GM19397 (cell line): Measurements from ENCODE around the gene NAT9.

Source experiments
- ATAC-seq: cut with Tn5 transposase; IDR thresholded peaks from one replicate; pipeline ENCODE4 v1.9.1; 2021; ENCODE audit warnings: mild to moderate bottlenecking, moderate library complexity; ENCODE audit not compliant: unreplicated experiment

Gene NAT9

DNA sequence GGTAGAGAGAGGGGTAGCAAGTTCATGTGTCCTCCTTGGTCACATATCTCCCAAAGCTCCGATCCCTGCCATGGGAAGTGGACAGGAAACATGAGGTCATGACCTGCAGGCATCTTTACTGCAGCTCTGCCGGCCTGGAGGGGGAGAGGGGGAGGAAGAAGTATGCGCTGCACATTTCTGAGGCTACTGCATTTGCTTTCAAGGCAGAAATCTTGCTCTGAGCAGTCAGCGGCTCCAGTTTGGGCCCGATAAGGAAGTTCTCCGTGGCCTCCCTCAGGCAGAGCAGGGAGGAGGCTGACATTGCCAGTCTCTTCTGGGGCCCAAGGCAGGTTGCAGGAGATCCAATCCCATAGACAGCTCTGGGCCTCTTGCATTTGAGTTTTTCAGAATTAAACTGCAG, 29.2 kb downstream of the NAT9 start:
- no peak for ATAC-seq

- ATAC-seq, result no peak
Observed at GRCh38 chr17:74746376-74746775, 29.8 kb downstream of the NAT9 start.

DNA sequence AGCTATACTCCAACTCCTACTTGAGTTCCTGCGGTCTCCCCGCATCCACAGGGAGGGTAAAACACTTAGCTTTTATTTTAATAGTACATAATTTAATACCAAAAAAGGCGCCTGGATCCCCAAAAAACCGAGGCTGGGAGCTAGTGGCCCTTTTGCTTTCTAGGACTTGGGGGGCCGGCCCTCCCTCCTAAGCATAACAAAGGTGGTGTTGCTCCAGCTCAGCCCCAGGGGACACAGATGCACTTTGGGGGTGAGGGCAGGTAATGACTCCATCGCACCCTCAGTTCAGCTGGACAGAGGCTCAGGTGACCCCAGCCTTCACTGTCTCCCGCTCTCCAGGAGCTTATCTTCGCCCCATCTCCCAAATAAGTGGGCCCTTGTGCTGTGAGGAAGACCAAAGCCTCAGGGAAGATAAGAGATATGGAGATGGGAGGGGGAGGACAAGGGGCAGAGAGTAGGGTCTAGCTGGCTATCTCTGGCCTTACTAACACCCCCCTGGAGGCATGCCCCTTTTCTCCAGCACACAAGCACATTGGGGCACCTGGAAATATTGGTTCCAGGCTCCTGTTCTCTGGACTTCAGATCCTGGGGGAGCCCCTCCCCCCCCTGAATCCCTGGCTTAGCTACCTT, 30.5 kb downstream of the NAT9 start:
- ATAC-seq, result no peak

GRCh38 chr17:74744714-74745547, 31.2 kb downstream of the NAT9 start:
- no peak for ATAC-seq

GRCh38 chr17:74744349-74744713, 31.8 kb downstream of the NAT9 start:
- ATAC-seq, result no peak

GRCh38 chr17:74743755-74744154, 32.4 kb downstream of the NAT9 start:
- ATAC-seq, result no peak

DNA sequence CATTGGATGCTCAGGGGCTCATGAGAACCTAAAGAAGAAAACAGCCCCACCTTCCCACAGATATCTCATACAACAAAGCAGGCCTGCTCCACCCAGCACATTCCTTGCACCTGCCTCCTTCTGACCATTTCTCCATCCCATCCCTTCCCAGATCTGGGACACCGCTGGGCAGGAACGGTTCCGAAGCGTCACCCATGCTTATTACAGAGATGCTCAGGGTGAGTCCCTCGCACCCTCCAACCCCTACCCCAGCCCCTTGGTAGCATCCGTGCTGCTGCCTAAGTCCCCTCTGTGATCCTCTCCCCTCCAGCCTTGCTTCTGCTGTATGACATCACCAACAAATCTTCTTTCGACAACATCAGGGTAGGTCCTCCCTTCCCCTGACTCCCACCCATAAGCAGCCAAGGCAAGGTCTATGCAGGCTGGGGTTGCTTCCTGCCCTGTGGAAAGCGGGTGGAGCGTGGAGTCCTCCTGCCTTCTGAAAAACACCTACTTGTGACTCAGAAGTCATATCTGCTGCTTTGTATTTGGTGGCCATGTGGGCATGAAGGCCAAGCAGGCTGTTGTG, 33.1 kb downstream of the NAT9 start:
- no peak for ATAC-seq

- ATAC-seq, result peak; percentile 50
Observed at GRCh38 chr17:74742153-74742515, 34.0 kb downstream of the NAT9 start.

GRCh38 chr17:74740641-74741387, 35.3 kb downstream of the NAT9 start:
- no peak for ATAC-seq

DNA sequence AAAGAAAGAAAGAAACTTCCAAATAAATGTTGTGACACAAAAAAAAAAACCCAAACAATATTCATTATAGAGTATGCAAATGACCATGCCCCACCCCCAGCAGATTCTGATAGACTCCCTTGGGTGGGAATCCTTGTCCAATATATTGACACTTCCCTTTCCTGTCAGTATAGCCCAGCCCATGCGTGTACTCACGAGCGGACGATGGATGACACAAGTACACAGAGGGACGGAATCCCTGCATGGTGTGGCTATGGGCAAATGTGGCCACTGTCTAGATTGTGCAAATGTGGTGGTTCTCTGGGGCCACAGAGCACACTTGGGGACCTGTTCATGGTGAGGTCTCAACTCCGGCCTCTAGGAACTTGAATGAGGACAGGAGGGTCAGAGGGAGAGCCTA, 36.0 kb downstream of the NAT9 start:
- ATAC-seq, result no peak

- no peak for ATAC-seq
Observed at GRCh38 chr17:74739227-74739831, 36.8 kb downstream of the NAT9 start.

GRCh38 chr17:74738051-74738996, 37.8 kb downstream of the NAT9 start:
- ATAC-seq, result no peak

DNA sequence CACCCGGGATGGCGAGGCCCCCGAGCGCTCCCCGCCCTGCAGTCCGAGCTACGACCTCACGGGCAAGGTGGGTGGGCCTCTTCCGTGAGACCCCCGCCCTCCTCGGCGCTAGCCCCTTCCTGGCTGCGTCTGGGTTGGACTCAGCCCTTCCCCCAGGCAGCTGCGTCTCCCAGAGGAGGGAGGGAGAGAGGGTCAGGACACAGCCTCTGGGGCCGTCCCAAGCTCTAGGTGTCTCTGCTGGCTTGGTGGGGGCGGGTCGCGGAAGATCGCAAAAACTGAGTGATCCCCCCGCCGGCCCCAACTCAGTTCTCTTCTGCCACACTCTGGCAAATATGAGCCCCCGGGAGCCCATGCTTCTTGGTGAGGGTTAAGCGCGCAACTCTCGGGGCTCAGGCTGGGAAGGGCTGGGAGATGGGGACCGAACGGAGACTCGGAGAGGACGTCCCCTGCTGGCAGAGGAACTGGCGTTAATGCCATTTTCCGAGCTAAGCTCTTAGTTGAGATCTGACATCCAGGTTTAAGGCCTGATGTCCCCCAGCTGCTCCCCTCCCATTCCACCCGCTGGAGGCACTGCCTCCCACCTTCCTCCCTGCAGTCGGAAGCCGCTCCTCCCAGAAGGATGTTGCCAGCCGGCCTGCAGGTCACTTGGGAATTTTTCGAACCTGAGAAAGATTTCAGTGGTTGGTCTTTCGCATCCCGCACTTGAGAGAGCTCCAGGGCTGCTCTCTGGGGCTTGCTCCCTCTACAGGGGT, 38.7 kb downstream of the NAT9 start:
- no peak for ATAC-seq

GRCh38 chr17:74736513-74737298, 39.4 kb downstream of the NAT9 start, which contains the start of gene RAB37:
Gene RAB37 (plus strand): TSS chr17:74737256. CDS start chr17:74737273, 17 bp downstream.
- no peak for ATAC-seq

DNA sequence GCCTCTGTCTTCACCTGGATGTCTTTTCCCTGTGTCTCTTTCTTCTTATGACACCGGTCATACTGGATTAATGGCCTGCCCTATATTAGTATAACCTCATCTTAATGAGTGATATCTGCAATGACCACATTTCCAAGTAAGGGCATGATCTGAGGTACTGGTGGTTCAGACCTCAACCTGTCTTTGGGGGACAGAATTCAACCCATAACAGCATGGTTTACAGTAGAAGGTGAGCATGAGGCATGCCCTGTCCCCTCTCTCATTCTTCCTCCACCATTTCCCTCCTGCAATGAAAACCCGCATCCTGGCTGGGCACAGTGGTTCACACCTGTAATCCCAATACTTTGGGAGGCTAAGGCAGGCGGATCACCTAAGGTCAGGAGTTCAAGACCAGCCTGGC, 41.9 kb downstream of the NAT9 start:
- no peak for ATAC-seq

GRCh38 chr17:74733365-74734122, 42.6 kb downstream of the NAT9 start:
- ATAC-seq, result no peak

DNA sequence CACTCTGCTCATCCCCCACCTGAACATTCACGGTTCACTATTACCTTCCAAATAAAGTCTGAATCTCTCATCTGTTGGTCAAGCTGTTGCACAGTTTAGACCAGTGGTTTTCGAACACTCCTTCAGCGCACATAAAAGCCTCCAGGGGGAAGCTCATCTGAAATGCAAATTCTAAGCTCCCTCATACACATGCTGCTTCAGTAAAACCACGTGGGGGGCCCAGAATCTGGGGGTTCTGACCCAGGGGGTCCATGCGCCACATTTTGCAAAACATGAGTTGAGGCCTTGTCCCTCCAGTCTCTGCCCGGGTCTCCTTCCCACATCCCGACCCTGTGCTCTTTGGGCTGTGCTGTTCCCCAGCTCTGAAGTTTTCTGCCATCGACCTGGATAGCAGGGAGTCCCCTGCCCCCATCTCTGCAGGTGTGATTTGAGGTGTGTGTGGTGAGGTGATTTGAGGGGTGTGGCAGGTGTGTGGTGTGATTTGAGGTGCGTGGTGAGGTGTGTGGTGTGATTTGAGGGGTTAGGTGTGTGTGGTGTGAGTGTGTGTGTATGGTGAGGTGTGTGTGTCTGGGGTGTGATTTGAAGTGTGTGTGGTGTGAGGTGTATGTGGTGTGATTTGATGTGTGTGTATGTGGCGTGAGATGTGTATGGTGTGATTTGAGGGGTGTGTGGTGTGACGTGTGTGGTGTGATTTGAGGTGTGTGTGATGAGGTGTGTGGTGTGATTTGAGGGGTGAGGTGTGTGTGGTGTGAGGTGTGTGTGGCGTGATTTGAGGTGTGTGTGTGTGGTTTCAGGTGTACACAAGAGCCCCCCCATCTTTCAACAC, 43.9 kb downstream of the NAT9 start:
- ATAC-seq, result no peak
